Endodermal cell (in vitro differentiated cells): ENCODE results near the gene BSCL2. TPM values are rescaled to one million over a fixed set of nuclear protein-coding genes. Genes with fewer than 3 reads are reported as not detected.

Experiments
- DNase-seq: peaks from one replicate; pipeline ENCODE4 v3.0.0-alpha.2; 2017
- H3K27ac ChIP-seq: 2 replicates; pipeline ENCODE4 v1.5.1; 2013; ENCODE audit warnings: mild to moderate bottlenecking, low read depth, low read length, moderate library complexity
- H3K27me3 ChIP-seq: 2 replicates; pipeline ENCODE4 v1.6.1; 2013; ENCODE audit warnings: mild to moderate bottlenecking, low read length, moderate library complexity; ENCODE audit not compliant: insufficient read depth, control insufficient read depth, poor library complexity, severe bottlenecking
- H3K36me3 ChIP-seq: 2 replicates; pipeline ENCODE4 v1.7.0; 2013; ENCODE audit warnings: mild to moderate bottlenecking, low read length, moderate library complexity; ENCODE audit not compliant: control insufficient read depth, insufficient read depth
- H3K4me1 ChIP-seq: one replicate; pipeline ENCODE4 v1.7.0; 2013; ENCODE audit warnings: low read length; ENCODE audit not compliant: control insufficient read depth, insufficient read depth
- H3K4me3 ChIP-seq: 2 replicates; pipeline ENCODE4 v1.5.1; 2013; ENCODE audit warnings: mild to moderate bottlenecking, low read length, moderate library complexity
- H3K9ac ChIP-seq: 2 replicates; pipeline ENCODE4 v1.6.1; 2013; ENCODE audit warnings: mild to moderate bottlenecking, low read length, moderate library complexity; ENCODE audit not compliant: poor library complexity, severe bottlenecking; ENCODE audit errors: extremely low read depth
- H3K9me3 ChIP-seq: 2 replicates; pipeline ENCODE4 v1.6.1; 2013; ENCODE audit warnings: mild to moderate bottlenecking, low read length, moderate library complexity; ENCODE audit not compliant: control insufficient read depth
- H3K27ac Mint-ChIP-seq: 2 replicates; pipeline ENCODE4 v1.8.0; 2020; ENCODE audit warnings: mixed read lengths
- H3K27me3 Mint-ChIP-seq: 2 replicates; pipeline ENCODE4 v1.8.0; 2021; ENCODE audit warnings: mild to moderate bottlenecking, mixed read lengths; ENCODE audit not compliant: insufficient read depth
- H3K36me3 Mint-ChIP-seq: 2 replicates; pipeline ENCODE4 v1.8.0; 2020; ENCODE audit warnings: low read depth, mixed read lengths
- H3K4me1 Mint-ChIP-seq: 2 replicates; pipeline ENCODE4 v1.8.0; 2020; ENCODE audit warnings: mixed read lengths
- H3K4me3 Mint-ChIP-seq: 2 replicates; pipeline ENCODE4 v1.8.0; 2020; ENCODE audit warnings: mild to moderate bottlenecking, moderate library complexity, mixed read lengths
- H3K9me3 Mint-ChIP-seq: 2 replicates; pipeline ENCODE4 v1.8.0; 2020; ENCODE audit warnings: mild to moderate bottlenecking, mixed read lengths
- CTCF ChIP-seq: fragments of 200-600 bp; sonication (generic); conservative IDR thresholded peaks from 2 replicates; pipeline ENCODE4 v1.5.0; 2021; ENCODE audit warnings: antibody characterized with exemption, mild to moderate bottlenecking
- WGBS, 2 experiments: methylation state at CpG; one replicate each; pipeline versions ENCODE4 v1.1.5 to v1.1.7; 2013; ENCODE audit warnings: missing lambda C conversion rate in 2 of 2, mixed read lengths in 1 of 2; ENCODE audit not compliant: insufficient coverage in 1 of 2, insufficient read length in 1 of 2; 5-methylcytosine and 5-hydroxymethylcytosine counted together
- total RNA-seq, 2 donors: library from RNA; stranded (reverse); fragmentation: NEBNext Ultra II Directional in 1 of 2; extraction: Animal tissue kit (Norgen Biotek cat#: 25700) in 1 of 2; gene quantifications; 2 replicates in 1 of 2; 3 replicates in 1 of 2; pipeline ENCODE4 v1.2.1, GENCODE V29; 2021

The BSCL2 gene
- total RNA-seq, 2 donors from 2014 or later: 68.6 to 77.2 TPM

DNA sequence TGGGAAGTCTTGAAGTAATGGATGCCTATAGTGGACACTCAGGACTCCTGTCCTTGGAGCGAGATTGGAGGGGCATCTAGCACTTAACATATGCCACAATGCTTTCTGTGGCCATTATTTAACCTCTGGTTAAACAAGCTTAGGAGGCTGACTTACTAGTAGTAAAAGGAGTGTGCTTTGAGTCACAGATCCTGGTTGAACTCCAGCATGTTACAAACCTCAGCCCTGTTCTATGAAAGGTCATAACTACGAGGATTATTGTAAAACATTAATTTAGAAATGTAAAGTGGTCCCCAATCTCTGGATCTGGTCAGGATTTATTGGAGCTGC lies 34.1 kb downstream of the BSCL2 start:
- Histone ChIP-seq H3K36me3 (peaks cover 42% of the 10 kb centered on the region), H3K27me3 (no peaks in the 10 kb centered on the region), H3K27ac (no peak overlapping the region), H3K9ac (no peak overlapping the region), H3K4me3 (no peak overlapping the region), H3K9me3 (no peaks in the 10 kb centered on the region), H3K4me1 (peaks cover 4% of the 10 kb centered on the region)
- peaks cover 35% of the 10 kb centered on the region for H3K36me3 Mint-ChIP-seq
- H3K4me1 Mint-ChIP-seq: peaks cover 21% of the 10 kb centered on the region
- peak overlapping the region; percentile 95 for H3K27ac Mint-ChIP-seq
- no peaks in the 10 kb centered on the region for H3K9me3 Mint-ChIP-seq
- no peak for DNase-seq
- 94 to 100% methylated on average over 1 to 2 of the region's 2 CpGs for WGBS, 2 experiments
- H3K27me3 Mint-ChIP-seq: no peaks in the 10 kb centered on the region
- TF ChIP-seq CTCF: no peak
- H3K4me3 Mint-ChIP-seq: peak overlapping the region; percentile 98

DNA sequence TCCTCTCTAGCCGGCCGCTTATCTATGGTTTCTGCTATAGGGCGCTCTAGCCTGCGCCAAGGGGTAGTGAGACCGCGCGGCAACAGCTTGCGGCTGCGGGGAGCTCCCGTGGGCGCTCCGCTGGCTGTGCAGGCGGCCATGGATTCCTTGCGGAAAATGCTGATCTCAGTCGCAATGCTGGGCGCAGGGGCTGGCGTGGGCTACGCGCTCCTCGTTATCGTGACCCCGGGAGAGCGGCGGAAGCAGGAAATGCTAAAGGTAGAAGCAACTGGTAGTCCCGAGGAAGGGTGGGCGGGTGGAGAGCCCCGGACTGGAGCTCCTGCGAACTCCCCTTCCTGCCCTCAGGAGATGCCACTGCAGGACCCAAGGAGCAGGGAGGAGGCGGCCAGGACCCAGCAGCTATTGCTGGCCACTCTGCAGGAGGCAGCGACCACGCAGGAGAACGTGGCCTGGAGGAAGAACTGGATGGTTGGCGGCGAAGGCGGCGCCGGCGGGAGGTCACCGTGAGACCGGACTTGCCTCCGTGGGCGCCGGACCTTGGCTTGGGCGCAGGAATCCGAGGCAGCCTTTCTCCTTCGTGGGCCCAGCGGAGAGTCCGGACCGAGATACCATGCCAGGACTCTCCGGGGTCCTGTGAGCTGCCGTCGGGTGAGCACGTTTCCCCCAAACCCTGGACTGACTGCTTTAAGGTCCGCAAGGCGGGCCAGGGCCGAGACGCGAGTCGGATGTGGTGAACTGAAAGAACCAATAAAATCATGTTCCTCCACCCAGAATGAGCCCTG lies 35.4 kb downstream of the BSCL2 start, which contains the start of the genes LBHD1 and UQCC3:
LBHD1 (minus strand) TSS at position 660 of the 782 bp plus-strand sequence. CDS start 2,236 bp downstream, outside the sequence.
UQCC3 (plus strand) TSS at position 66 of the 782 bp plus-strand sequence; CDS start at position 139, 73 bp downstream.
- Mint-ChIP-seq H3K27me3 (no peaks in the 10 kb centered on the region), H3K9me3 (no peaks in the 10 kb centered on the region), H3K27ac (peak within 1 kb of the TSS; percentile 95), H3K4me1 (peaks cover 17% of the 10 kb centered on the region), H3K36me3 (peaks cover 31% of the 10 kb centered on the region), H3K4me3 (peak within 1 kb of the TSS; percentile 98)
- Histone ChIP-seq H3K9me3 (no peaks in the 10 kb centered on the region), H3K9ac (peak within 1 kb of the TSS; percentile 81), H3K36me3 (peaks cover 39% of the 10 kb centered on the region), H3K27ac (peak within 1 kb of the TSS; percentile 71), H3K27me3 (no peaks in the 10 kb centered on the region), H3K4me3 (peak within 1 kb of the TSS; percentile 90), H3K4me1 (no peaks in the 10 kb centered on the region)
- peak; percentile 93 for DNase-seq
- 0 to 1% methylated on average over 29 to 59 of the region's 59 CpGs for WGBS, 2 experiments
- no peak for TF ChIP-seq CTCF

DNA sequence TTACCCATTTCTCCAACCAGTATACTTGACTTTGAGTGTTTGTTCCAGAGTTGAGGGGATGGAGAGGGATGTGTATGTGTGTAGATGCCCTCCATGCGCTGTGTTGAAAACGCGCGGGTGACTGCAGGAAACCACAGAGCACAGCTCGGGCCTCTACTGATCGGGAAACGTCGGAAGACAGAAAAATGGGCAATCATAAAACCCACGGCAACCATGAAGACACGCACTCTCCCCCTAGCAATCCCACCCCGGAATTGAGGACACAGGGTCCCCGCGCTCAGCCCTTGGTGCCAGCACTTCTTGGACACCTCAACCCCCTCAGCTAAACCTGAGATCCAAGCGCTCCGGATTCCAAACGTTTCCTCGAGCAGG lies 36.0 kb downstream of the BSCL2 start:
- no peak for DNase-seq
- Mint-ChIP-seq H3K27ac (peak overlapping the region; percentile 95), H3K4me1 (peaks cover 23% of the 10 kb centered on the region), H3K9me3 (no peaks in the 10 kb centered on the region), H3K4me3 (peak overlapping the region; percentile 98), H3K27me3 (no peaks in the 10 kb centered on the region), H3K36me3 (peaks cover 31% of the 10 kb centered on the region)
- H3K27me3 ChIP-seq: no peaks in the 10 kb centered on the region
- peaks cover 39% of the 10 kb centered on the region for H3K36me3 ChIP-seq
- H3K4me1 ChIP-seq: no peaks in the 10 kb centered on the region
- 5% methylated on average over 4 to 17 of the region's 17 CpGs for whole genome bisulfite sequencing, 2 experiments
- H3K9ac ChIP-seq: peak overlapping the region; percentile 81
- H3K9me3 ChIP-seq: no peaks in the 10 kb centered on the region
- no peak for TF ChIP-seq CTCF
- peak overlapping the region; percentile 71 for H3K27ac ChIP-seq
- peak overlapping the region; percentile 90 for H3K4me3 ChIP-seq
